ENCODE results near the gene GDF10. TPM values are rescaled to one million over a fixed set of nuclear protein-coding genes. Genes with fewer than 3 reads are reported as not detected.

Gene GDF10
- total RNA-seq, 6 experiments from 2014 or later: not detected

GRCh38 chr10:47315421-47315820 lies 15.4 kb downstream of the GDF10 start:
- Histone ChIP-seq H3K4me1 (no peaks in the 10 kb centered on the region), H3K27me3 (no peaks in the 10 kb centered on the region), H3K36me3 (no peaks in the 10 kb centered on the region), H3K27ac (no peak overlapping the region), H3K9me3 (no peaks in the 10 kb centered on the region), H3K4me3 (no peak overlapping the region)
- ATAC-seq: no peak
- no peak for DNase-seq
- intact Hi-C loops (cut with DNase I): no loop called here
- WGBS (ENCODE audit: insufficient coverage, low coverage, low lambda C conversion rate, missing lambda C conversion rate): 77% methylated on average over 2 of the region's 2 CpGs
- TF ChIP-seq, protein P1, sequence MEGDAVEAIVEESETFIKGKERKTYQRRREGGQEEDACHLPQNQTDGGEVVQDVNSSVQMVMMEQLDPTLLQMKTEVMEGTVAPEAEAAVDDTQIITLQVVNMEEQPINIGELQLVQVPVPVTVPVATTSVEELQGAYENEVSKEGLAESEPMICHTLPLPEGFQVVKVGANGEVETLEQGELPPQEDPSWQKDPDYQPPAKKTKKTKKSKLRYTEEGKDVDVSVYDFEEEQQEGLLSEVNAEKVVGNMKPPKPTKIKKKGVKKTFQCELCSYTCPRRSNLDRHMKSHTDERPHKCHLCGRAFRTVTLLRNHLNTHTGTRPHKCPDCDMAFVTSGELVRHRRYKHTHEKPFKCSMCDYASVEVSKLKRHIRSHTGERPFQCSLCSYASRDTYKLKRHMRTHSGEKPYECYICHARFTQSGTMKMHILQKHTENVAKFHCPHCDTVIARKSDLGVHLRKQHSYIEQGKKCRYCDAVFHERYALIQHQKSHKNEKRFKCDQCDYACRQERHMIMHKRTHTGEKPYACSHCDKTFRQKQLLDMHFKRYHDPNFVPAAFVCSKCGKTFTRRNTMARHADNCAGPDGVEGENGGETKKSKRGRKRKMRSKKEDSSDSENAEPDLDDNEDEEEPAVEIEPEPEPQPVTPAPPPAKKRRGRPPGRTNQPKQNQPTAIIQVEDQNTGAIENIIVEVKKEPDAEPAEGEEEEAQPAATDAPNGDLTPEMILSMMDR (IDR thresholded peaks at IDR 0.05): no peak
- TF ChIP-seq POLR2A (IDR thresholded peaks at IDR 0.05): no peak

- WGBS (ENCODE audit: insufficient coverage, low coverage, low lambda C conversion rate, missing lambda C conversion rate): 17% methylated on average over 1 of the region's 5 CpGs
- intact Hi-C loops (cut with DNase I): no loop called here
- no peaks in the 10 kb centered on the region for H3K4me1 ChIP-seq
- DNase-seq (no peak), ATAC-seq (no peak)
- H3K27me3 ChIP-seq: no peaks in the 10 kb centered on the region
- TF ChIP-seq, protein P1 (IDR thresholded peaks at IDR 0.05): no peak
- H3K36me3 ChIP-seq: no peaks in the 10 kb centered on the region
- no peaks in the 10 kb centered on the region for H3K9me3 ChIP-seq
- H3K27ac ChIP-seq: no peak overlapping the region
- no peak overlapping the region for H3K4me3 ChIP-seq
Measured at GRCh38 chr10:47316131-47316530, 16.1 kb downstream of the GDF10 start.

GRCh38 chr10:47317251-47317650 lies 17.3 kb downstream of the GDF10 start:
- H3K27ac ChIP-seq: no peak overlapping the region
- no peak for DNase-seq
- no peaks in the 10 kb centered on the region for H3K36me3 ChIP-seq
- no peak for ATAC-seq
- no peak overlapping the region for H3K4me3 ChIP-seq
- TF ChIP-seq, protein P1 (IDR thresholded peaks at IDR 0.05): no peak
- TF ChIP-seq POLR2A (IDR thresholded peaks at IDR 0.05): no peak
- H3K4me1 ChIP-seq: no peaks in the 10 kb centered on the region
- 50% methylated on average over 1 of the region's 4 CpGs for WGBS (ENCODE audit: insufficient coverage, low coverage, low lambda C conversion rate, missing lambda C conversion rate)
- H3K9me3 ChIP-seq: no peaks in the 10 kb centered on the region
- no peaks in the 10 kb centered on the region for H3K27me3 ChIP-seq
- intact Hi-C loops (cut with DNase I): no loop called here

- Histone ChIP-seq H3K36me3 (no peaks in the 10 kb centered on the region), H3K4me3 (no peak overlapping the region), H3K27ac (no peak overlapping the region), H3K27me3 (no peaks in the 10 kb centered on the region), H3K9me3 (no peaks in the 10 kb centered on the region), H3K4me1 (no peaks in the 10 kb centered on the region)
- ATAC-seq: no peak
- no peak for TF ChIP-seq POLR2A (IDR thresholded peaks at IDR 0.05)
- TF ChIP-seq, protein P1 (IDR thresholded peaks at IDR 0.05): no peak
- peak in 2 of 3 donors; percentile 22 to 28 for DNase-seq
- intact Hi-C loops (cut with DNase I): no loop called here
- 61% methylated on average over 3 of the region's 9 CpGs for WGBS (ENCODE audit: insufficient coverage, low coverage, low lambda C conversion rate, missing lambda C conversion rate)
Measured at GRCh38 chr10:47318706-47319105, 18.7 kb downstream of the GDF10 start.

- DNase-seq: peak in 1 of 3 donors; percentile 22
- 68% methylated on average over 4 of the region's 8 CpGs for WGBS (ENCODE audit: insufficient coverage, low coverage, low lambda C conversion rate, missing lambda C conversion rate)
- TF ChIP-seq, protein P1 (IDR thresholded peaks at IDR 0.05): no peak
- no peak for TF ChIP-seq POLR2A (IDR thresholded peaks at IDR 0.05)
- no peaks in the 10 kb centered on the region for H3K4me1 ChIP-seq
- ATAC-seq: no peak
- no peaks in the 10 kb centered on the region for H3K9me3 ChIP-seq
- intact Hi-C loops (cut with DNase I): no loop called here
- H3K36me3 ChIP-seq: no peaks in the 10 kb centered on the region
- H3K27ac ChIP-seq: no peak overlapping the region
- no peaks in the 10 kb centered on the region for H3K27me3 ChIP-seq
- no peak overlapping the region for H3K4me3 ChIP-seq
Measured at GRCh38 chr10:47319784-47320183, 19.8 kb downstream of the GDF10 start.
